ENCODE measurements around the gene CACNA2D3. TPM values are rescaled to one million over a fixed set of nuclear protein-coding genes. Genes with fewer than 3 reads are reported as not detected.

The CACNA2D3 gene
- total RNA-seq, 1 donor from 2014 or later, result 8.3 TPM

DNA sequence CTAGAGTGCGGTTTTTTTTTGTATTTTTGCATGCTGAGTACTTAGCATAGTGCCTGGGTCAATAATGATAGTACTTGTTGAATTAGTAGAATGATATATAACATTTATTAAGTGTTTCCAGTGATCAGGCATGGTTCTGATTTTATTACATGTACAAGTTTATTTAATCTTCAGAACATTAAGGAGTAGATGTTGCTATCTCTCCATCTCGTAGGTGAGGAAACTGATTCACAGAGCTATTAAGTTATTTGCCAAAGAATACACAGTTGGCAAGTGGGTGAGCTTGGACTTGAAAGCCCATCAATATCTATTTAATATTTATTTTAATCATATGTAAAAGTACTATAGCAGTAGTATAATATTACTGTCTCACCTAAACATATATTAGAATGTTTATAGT is 219.5 kb downstream of the CACNA2D3 start:
- no peak for DNase-seq (ENCODE audit: low spot score)

GRCh38 chr3:54342676-54343075 is 220.3 kb downstream of the CACNA2D3 start:
- DNase-seq (ENCODE audit: low spot score), result no peak

- no peak for DNase-seq (ENCODE audit: low spot score)
These were observed 221.1 kb downstream of the CACNA2D3 start for GRCh38 chr3:54343495-54343894.

DNA sequence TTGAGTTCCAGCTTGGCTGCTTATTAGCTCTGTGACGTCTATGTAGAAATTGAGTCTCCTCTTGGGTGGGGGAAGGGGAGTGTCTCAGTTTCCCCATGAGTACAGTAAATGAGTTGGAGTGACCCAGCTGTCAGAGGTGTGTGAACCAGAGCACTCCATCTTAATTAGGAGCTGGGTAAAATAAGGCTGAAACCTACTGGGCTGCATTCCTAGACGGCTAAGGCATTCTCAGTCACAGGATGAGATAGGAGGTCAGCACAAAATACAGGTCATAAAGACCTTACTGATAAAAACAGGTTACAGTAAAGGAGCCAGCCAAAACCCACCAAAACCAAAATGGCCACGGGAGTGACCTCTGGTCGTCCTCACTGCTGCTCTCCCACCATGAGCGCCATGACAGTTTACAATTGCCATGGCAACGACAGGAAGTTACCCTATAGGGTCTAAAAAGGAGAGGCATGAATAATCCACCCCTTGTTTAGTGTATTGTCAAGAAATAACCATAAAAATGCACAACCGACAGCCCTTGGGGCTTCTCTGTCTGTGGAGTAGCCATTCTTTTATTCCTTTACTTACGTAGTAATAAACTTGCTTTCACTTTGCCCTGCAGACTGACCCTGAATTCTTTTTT is 222.4 kb downstream of the CACNA2D3 start:
- no peak for DNase-seq (ENCODE audit: low spot score)

DNA sequence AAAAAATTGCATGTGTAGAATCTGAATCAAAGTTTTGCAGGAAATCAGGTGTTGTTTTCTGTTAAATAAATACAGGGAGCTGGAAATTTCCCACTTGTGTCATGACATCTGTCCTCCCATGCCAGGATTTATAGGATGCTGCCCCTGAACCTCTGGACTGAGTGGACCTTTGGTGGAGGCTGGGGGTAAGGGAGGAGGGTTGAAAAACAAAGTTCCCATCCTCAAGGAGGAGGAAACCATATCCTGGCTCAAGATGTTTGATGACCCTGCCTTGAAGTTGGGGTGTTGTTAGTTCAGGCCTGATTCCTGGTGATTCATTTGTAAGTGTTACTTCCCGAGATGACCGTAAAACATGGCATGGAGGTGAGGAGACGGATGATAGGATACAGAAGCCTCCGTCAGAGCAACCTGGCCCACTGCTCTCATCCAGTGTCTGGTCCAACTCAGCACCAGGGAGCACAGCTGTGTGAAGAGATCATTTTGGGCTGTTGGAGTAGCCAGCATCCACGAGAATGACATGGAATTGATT is 223.6 kb downstream of the CACNA2D3 start:
- DNase-seq (ENCODE audit: low spot score), result no peak

GRCh38 chr3:54347060-54347459 is 224.7 kb downstream of the CACNA2D3 start:
- no peak for DNase-seq (ENCODE audit: low spot score)

GRCh38 chr3:54347933-54348332 is 225.6 kb downstream of the CACNA2D3 start:
- no peak for DNase-seq (ENCODE audit: low spot score)

DNA sequence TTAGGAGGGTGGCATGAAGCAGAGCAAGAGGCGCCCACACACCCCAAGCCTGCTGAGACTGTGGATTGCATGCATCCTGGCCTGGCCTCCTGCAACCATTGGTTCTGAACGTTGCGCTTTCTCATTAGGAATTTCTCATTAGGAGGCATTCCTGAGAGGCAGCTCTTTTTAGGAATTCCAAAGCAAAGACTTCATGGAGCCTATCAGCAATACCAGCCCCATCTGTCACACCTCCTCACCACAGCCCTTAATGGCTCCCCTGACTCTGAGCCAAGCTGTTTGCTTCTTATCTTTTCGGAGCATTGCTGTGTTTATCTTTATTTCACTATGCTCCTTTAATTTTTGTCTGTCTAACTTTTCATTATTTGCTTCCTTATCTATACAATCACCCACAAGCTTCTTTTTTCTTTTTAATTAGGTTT is 226.9 kb downstream of the CACNA2D3 start:
- DNase-seq (ENCODE audit: low spot score), result no peak

DNA sequence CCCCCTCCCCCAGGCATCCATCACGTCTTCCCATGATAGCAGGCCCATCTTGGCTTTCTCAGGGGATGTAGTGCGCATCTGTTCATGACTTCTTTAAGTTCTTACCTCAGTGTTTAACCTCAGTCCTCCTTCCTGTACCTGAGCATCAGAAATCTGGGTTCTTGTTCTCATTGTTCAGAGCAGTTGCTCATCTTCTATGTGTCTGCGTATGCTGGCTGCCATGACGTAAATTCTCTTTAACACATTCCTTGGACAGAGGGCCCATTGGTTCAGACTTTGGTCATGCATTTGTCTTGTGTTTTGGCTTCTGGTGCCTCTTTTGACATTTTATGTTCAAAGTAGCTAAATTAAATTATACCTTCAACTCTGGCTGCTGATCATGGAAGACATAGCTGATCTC is 227.3 kb downstream of the CACNA2D3 start:
- no peak for DNase-seq (ENCODE audit: low spot score)

GRCh38 chr3:54353546-54353945 is 231.2 kb downstream of the CACNA2D3 start:
- DNase-seq (ENCODE audit: low spot score), result no peak

DNA sequence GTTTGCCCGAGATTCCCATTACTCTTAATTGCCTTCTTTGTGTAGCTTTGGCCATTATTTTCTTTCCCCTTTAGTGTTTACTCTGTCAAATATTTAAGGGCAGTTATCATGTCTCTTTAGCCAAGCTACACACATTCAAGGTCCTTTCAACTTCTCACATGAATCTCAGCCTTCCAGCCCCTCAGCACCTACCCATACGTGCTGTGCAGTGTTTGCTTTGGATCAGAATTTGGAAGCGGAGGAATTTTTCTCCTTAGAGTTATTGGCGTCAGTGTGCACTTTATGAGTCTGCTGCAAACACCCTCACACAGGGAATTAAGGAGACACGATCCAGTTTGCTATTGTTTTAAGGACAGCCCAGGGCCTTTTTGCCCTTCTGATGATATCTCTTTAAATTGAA is 231.6 kb downstream of the CACNA2D3 start:
- DNase-seq (ENCODE audit: low spot score), result no peak

DNA sequence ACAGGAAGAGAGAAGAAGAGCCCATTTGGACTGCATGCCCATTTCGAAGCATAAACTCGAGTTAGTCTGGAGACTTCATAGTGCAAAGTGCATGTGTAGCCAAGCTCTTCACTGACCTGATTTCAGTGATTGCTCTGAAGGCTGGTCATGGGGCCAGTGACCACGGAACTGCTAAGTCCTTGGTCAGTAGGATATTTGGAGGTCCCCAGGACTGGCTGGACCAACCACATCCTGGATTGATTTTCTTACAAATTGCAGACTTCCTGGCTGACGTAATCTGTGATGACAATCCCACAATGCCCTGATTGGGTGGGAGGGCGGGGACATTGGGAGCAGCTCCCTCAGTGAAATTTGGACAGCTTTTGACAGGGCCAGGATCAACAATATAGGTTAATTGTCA is 233.4 kb downstream of the CACNA2D3 start:
- no peak for DNase-seq (ENCODE audit: low spot score)

DNA sequence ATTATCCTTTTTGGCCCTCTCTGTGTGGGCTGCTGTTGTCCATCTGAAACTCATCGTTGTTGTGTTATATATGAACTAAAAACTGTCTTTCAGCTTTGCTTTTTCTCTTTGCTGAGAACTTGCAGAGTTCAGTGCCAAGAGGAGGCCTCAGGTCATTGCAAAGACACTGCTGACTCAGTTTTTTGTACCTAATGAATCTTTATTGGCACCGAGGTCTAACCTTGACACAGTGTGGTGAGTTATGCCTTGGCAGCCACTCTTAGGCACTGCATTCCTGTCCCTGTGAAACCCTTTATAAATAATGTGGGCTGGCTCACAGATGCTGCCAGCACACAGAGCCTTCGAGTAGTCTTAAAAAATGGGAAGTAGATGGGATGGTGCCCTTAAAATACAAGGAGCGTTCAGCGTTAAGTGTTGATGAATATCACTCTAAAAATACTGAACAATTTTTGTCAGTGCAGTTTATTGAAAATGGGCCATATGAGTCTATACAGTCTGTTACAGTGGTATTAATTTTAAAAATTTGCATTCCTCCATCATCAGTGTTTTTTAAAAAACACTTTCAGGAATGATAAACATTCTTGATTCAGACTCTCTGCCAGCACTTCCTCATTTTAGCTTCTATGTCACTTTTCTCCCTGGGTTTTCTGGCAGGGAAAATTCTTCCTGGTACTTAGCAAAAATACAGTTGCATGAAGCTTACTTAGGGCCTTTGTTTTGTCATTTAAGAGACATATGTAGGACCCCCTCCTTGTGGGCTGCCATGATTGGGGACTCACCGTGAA is 234.1 kb downstream of the CACNA2D3 start:
- DNase-seq (ENCODE audit: low spot score), result no peak

- DNase-seq (ENCODE audit: low spot score), result no peak
These were observed 234.9 kb downstream of the CACNA2D3 start for GRCh38 chr3:54357301-54357700.

DNA sequence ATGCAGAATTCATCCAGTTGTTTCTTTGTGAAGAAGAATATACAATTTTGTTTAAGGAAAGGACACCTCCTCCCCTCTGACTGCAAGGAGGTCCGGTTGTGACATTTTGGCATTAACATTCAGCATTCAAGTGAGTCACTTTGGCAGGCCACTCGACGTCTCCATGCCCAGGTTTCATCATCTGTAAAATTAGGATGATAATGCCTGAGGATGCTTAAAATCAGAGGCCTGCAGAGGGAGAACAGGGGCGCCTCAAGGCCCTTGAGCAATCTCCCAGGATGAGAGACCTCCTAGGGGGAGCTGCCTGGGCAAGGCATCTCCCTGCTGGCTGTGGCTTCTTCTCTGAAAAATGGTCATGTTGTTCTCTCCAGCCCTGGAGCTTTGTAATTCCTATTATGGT is 236.0 kb downstream of the CACNA2D3 start:
- DNase-seq (ENCODE audit: low spot score), result no peak

DNA sequence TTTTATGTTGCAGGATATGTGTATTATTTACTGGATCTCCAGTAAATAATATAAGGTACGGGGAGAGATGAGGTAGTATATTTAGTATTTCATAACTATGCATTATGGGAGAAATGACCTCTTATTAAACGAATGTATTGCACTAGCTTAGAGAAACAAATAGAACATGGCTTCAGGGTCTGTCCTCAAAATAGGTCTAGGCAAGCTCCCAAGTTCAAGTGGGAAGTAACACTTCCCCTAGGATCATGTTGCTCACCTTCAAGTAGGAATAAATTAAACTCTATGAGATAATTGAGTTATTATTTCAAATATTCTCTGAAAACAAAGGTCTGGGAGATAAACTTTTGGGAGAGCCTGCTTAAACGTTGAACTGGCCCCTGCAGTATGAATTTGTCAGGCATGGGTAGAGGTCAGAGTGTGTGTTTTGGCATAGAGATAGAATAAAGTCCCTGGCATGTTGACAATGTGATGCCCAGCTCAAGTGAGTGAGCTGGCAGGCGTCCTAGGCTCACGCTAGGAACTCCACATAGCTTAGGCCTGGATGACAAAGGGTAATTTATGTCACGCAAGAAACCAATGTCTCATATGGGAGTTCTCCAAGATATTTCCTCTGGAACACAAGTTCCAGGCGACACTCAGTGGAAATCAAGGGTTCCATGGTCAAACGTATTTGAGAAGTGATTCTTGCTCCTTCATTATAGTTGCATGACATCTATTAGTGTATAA is 236.8 kb downstream of the CACNA2D3 start:
- no peak for DNase-seq (ENCODE audit: low spot score)

DNA sequence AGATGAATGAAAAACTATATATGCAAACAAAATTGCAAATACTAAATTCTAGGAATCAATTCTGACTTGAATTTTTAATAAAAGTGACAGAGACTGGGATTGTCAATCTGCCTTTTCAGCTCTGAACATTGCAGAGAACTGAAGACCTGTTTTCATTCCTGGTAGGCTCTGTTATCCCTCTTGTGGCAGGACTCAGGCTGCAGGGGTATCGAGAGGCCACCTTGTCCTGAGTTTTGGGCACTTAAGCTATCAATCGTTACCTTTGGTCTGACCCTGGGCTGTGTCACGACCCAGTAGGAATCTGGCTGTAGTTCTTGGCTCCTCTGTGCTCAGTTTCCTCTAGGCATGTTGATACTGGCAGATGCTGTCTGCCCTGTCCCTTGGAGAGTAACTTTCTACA is 238.0 kb downstream of the CACNA2D3 start:
- no peak for DNase-seq (ENCODE audit: low spot score)

- no peak for DNase-seq (ENCODE audit: low spot score)
These were observed 239.5 kb downstream of the CACNA2D3 start for GRCh38 chr3:54361746-54362283.

DNA sequence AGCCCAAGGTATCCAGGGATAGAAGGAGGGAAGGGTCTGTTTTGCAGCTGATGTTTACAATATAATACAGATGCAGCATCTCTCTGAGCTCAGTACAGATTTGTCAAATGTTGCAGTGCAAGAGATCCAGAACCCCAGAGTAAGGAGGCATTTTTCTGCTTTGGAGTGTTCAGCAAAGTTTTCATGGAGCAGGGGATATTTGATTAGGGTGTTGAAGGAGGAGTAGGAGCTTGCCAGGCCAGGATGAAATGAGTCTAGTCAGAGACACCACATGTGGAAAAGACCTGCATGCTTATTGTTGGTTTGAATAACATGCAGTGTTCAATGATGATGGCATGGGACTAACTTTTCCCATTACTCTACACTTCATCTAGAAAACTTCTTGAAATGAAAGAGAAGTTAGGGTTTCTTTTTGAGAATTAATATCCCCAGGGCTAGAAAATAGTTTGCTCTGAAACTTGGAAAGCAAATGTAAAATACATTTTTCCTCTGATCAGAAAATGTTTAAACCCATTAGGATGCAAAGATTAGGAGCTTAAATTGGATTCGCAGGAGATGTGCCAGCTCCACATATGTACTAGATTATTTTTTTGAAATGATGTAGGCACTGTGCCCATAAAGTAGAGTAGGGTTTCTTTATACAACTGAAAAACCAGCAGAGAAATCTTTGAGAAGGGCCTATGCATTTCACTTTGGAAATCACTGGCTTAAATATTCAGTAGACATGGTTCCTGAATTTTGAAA is 243.8 kb downstream of the CACNA2D3 start:
- no peak for DNase-seq (ENCODE audit: low spot score)

DNA sequence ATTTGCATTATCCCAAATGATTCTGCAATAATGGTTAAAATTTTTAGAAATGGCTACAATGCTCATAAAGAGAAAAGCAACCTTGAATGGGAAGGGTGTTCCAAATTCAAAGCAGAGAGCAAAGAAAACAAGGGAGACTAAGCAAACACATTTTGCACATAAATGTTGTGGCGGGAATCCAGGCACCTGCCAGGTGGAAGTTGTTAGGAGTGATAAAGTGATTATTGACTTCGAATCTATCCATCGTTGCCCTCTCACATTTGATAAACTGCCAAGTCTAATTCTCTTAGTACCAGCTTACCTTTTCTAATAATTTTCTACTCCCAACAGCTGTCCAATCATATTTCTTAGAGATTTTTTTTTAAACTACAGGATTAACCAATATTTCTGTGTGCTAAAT is 244.5 kb downstream of the CACNA2D3 start:
- no peak for DNase-seq (ENCODE audit: low spot score)

DNA sequence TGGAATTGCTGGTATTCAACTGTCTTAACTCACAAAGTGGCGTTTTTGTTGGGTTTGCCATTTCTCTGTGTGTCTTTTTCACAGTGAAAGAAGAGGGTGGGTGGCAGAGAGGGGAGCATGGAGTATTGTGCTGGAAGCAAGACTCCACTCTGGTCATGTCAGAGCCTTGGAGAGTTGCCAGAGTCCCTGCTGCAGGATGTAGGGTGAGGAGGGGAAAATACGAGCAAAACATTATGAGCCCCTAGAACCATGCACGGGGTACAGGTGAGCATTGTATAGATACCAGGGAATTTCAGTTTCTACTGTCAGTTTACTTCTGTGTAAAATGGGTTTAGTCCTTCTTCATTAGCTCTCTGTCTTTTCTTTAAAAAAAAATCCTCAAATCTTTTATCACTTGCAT is 249.9 kb downstream of the CACNA2D3 start:
- DNase-seq (ENCODE audit: low spot score), result no peak

Data from ureter (tissue), 1 donor.